Measurements from ENCODE around the gene CAPZA1.

GRCh38 chr1:112672842-112673241 is 53.2 kb downstream of the CAPZA1 start:
- TF ChIP-seq POLR2AphosphoS5 (IDR thresholded peaks at IDR 0.05; ENCODE audit: borderline replicate concordance, low read depth, low read length), result no peak
- no peak for TF ChIP-seq FOXP2 (optimal IDR thresholded peaks at IDR 0.05; ENCODE audit: control extremely low read depth, extremely low read length, insufficient read depth)
- TF ChIP-seq EZH2 (IDR thresholded peaks at IDR 0.05), result no peak

Measured in SK-N-MC (cell line).